ENCODE data around the gene SUN1.

- TF ChIP-seq CTCF (IDR thresholded peaks at IDR 0.05; ENCODE audit: control extremely low read depth in 1 of 3, insufficient read depth in 1 of 3, low read depth in 1 of 3, low read length in 3 of 3) (no peak), SIX5 (IDR thresholded peaks at IDR 0.05; ENCODE audit: low read depth, low read length) (no peak)
Observed at GRCh38 chr7:824081-824480, 8.2 kb upstream of the SUN1 start.
